GM19395 (cell line): ENCODE measurements around the gene LPP.
"Not testable (repeated sequence)": the region's sequence is repeated elsewhere in the genome, so short reads cannot be mapped to it uniquely, and the experiment has no call there.

ENCODE experiments used
- ATAC-seq: cut with Tn5 transposase; IDR thresholded peaks from one replicate; pipeline ENCODE4 v1.9.1; 2021; ENCODE audit warnings: mild to moderate bottlenecking, moderate library complexity; ENCODE audit not compliant: unreplicated experiment

LPP gene

DNA sequence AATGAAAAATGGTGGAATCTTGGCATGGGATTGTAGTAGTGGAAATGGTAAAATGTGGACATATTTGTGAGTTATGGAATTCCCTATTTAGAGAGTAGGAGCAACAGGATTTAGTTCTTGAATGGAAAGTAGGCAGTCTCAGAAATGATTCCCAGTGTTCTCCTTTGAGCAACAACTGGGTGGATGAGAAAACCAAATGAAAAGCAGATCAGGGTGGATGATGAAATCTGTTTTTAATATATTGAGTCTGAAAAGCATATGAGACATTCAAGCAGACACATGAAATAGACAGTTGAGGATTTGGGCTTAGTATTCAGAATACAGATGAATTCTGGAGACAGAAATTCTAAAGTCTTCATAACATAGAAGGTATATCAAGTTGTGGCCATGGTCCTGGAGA is 451.3 kb downstream of the LPP start:
- no peak for ATAC-seq

DNA sequence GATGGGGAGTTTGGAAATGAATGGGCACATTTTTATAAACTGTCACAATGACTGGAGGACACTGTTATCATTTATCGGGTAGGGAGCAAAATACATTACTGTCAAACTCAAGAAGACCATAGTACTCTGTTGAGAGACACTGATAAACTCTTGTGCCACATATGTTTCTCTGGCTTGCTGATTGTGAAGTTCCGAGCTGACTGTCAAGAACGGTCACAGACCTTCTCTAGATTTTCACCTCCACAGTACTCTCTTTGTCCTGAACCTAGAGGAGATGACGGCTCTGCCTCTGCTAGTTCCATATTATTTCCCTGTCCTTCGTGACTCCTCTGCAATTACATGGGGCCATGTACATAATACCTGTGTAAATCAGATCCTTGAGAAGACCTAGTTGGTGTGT is 451.9 kb downstream of the LPP start:
- no peak for ATAC-seq

DNA sequence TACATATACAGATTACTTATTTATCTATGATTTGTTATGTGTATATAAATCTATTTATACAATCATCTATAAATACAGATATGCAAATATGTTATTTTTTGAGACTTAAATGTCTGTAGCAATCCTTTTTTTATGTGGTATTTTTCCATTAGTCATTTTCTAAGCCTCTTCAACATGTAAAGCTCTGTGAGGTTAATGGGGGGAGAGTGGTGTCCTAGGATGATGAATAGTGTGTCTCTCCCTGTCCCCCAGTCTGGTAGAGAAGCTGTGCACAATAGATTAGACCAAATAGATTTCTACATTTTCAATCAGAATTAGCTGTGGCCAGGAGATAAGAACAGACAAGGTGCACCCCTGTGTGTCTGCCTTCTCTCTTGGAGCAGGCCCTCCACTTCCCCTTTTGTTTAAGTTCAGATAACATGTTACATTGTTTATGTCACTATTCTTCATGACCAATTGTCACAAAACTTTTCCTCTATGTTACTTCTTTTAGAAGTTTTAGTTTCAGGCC is 453.9 kb downstream of the LPP start:
- ATAC-seq, result no peak

DNA sequence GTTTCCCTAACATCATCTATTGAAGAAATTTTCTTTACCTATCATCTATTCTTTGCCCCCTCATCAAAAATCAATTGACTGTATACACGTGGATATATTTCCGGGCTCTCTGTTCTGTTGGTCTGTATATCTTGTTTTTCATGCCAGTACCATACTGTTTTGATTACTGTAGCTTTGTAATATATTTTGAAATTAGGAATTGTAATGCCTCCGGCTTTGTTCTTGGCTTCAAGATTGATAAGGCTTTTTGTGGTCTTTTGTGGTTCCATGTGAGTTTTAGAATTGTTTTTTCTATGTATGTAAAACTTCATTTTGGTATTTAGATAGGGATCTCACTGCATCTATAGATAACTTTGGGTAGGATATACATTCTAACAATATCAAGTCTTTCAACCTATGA is 454.4 kb downstream of the LPP start:
- ATAC-seq, result no peak

DNA sequence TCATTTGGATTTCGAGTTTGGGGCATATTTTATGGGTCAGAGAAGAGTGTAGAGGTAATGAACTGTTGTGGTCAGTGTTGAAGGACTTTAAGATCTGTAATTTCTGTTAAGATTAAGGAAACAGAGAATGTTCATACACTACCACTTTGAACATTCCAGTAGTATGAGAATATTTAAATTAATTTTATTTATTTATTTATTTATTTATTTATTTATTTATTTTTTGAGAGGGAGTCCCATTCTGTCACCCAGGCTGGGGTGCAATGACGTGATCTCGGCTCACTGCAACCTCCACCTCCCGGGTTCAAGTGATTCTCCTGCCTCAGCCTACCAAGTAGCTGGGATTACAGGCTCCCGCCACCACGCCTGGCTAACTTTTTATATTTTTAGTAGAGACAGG is 459.8 kb downstream of the LPP start:
- ATAC-seq, result not testable (repeated sequence)

DNA sequence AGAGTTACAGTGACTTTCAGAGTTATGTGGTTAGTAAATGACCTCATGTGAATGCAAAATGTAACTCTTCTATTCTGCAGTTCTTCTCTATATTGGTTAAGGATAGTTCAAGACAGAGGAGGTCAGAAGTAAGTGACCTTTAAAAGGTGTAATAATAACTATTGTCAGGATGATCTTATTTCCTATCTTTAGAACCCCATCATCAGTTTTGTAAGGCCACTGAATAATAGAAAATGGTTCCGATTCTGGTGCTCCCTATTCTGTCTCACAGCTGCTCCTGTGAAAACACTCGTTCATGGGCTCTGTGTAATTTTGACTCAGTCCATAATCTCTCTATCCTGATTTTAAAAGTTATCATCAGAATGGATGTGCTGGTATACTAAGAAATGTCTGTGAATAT is 463.3 kb downstream of the LPP start:
- ATAC-seq, result no peak

DNA sequence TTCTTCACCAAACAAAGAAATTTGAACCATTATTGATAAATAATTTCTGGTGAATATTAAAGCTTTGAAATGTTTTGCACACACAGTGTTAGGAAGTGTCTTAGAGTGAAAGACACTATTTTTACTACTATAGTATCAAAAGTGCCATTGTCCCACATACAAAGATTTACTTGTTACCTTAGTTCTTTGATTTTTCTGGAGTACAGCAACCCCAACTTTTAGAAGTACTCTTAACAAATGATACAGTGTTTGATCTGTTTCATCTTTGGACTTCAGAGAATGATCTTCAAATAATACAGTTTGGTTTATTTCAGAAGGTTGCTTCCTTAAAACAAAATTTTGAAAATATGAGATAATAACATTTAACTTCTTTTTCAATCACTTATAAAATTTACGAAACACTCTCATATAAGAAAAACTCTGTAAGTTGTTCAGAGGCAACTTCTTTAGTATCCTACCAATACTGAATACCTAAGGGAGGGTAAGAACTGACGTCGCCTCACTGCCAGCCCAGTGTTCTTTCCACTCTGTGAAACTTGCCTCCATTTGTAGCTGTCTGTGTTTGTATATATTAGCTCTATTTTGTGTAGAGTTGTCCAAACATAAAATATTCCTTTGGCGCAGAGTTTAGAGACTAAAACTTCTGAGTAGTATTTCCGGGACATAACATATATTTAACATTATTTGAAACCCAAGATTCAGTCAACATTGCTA is 464.2 kb downstream of the LPP start:
- no peak for ATAC-seq

DNA sequence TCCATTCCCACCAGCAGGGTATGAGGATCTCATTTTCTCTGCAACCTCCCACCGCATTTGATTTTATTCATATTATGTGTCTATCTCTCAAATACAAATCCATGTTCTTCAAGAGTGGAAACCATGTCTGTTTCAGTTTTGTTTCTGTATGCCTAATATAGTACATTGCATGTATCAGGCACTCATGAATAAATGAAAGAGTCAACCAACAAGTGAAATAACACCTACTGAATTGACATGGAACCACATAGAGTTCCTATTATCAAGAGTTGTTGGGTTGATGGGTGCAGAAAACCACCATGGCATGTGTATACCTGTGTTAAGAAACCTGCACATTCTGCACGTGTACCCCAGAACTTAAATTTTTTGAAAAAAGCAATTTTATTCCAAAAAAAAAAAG is 466.8 kb downstream of the LPP start:
- no peak for ATAC-seq

DNA sequence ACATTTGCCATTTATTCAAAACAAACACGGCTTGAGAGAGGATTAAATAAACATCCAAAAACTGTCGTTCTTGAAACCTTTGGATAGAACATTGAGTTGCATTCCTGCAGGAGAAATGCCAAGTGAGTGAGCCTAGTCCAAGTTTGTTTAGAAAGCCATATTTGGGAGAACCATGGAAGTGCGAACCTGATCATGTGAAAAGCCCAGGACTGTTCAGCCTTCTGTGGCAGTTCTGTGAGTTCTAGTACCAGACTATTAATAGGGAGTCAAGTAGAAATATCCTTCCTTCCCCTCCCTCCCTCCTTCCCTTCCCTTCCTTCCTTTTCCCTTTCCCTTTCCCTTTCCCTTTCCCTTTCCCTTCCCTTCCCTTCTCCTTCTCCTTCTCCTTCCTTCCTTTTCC is 470.4 kb downstream of the LPP start:
- ATAC-seq, result no peak

DNA sequence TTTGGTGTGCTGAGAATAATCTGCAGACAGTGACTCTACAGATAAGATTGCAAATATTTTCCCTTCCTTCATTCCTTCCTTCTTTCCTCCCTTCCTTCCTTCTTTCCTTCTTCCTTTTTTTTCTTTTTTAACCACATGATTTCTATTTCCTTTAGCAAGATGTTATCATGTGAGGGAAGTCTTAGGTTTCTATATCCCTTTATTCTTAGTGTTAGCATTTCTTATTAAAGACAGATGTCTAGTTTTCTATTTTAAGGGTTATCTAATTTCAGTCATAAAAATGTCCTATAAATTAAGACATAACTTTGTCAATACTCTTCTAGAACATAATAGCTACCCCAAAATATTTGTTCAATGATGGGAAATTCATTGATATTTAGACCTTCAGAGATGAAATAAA is 470.9 kb downstream of the LPP start:
- no peak for ATAC-seq

DNA sequence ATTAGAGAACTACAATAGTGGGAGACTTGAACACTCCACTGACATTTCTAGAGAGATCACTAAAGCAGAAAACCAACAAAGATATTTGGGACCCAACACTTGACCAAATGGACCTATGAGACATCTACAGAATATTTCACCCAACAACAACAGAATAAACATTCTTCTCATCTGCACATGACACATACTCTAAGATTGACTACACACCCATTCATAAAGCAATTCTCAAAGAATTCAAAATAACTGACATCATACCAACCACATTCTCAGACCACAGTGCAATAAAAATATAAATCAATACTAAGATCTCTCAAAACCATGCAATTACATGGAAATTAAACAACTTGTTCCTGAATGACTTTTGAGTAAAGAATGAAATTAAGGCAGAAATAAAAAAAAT is 473.7 kb downstream of the LPP start:
- no peak for ATAC-seq

DNA sequence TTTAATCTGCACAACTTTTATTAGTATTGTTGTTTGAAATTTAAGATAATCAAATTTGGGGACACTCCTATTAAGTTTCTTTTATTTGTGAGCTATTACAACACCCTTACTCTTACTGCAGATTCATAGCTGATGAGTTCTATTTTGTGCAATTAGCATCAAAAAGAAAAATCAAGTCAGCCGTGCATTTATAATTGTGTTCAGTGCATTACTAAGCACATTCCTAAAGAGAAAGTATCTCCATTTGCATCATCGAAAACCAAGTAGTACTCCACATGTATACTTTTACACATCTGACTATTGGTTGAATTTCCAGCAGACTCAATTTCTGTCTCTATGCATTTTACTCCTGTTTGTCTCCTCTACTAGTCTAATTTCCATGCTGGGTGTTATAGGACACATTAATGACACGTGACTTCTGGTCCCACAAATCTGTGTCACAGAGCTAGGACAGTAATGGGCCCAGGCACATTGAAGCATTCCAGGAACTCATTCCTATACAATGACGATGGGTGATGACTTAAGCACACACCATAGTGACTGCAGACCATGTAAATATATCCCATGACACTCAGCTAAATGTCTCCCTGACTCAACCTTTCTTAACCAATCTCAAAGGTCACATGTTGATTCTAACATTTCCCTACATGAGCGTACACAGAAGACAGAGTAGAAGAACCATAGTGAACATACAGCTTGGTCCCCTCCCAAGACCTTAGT is 477.5 kb downstream of the LPP start:
- no peak for ATAC-seq

DNA sequence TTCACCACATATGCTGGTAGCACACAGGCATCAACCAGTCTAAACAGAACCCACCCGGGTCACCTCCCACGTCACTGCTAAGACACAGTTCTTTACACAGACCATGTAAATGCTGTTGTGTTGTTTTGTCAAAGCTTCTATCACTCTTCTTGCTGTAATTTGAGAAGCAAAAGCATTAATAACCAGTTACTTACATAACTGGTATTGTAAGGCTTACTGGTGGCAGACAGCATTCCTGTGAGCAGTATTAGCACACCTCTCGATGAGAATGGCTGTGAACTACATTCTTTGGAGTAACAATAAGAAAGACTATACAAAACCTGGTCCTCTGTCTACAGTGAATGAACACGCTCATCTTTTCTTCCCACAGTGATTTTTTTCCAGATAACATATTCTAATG is 479.2 kb downstream of the LPP start:
- no peak for ATAC-seq

DNA sequence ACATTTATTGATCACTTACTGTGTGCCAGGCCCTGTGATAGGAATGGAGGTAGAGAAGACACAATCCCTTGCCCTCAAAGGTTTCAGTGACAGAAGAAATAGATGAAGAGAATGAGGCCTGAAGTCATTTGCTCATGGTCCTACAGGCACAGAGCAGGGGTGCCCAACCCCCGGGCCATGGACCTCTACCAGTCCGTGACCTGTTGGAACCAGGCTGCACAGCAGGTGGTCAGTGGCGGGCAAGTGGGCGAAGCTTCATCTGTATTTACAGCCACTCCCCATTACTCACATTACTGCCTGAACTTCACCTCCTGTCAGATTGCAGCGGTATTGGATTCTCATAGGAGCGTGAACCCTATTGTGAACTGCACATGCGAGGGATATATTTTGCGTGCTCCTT is 480.3 kb downstream of the LPP start:
- no peak for ATAC-seq

DNA sequence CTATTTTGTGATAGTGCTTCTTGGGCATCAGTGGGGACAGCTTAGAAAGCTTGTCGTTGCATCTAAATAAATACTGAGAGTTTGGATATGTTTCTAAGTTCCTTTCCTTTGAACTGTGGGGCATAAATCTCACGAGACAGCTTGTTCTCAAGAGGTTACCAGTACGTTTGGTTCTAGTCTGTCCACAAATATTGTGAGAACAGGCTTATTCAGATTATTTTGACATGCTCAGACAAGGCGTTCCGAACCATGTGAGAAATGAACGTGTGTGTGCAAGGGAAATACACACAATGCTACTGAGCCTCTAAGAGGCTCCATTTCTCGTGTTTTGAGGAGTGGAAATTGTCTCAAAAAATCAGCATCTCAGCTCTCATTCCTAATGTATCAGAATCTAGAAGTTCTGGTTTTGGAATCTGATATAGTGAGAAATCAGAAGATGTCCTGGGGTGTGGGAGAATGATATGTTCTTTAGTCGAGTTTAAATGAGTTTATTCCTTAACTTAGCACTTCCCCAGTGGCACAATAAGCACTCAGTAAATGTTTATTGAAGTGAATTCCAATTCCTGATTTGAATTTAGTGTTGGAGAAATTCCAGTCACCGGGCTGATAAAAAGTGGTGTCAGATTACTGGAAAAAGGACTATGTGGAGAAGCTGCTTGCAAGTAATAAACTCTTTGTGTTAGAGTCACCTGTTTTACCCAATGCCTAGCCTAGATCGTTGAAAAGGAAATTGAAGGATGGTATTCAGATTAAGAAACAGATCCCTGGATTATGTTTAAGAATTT is 481.5 kb downstream of the LPP start:
- ATAC-seq, result no peak

DNA sequence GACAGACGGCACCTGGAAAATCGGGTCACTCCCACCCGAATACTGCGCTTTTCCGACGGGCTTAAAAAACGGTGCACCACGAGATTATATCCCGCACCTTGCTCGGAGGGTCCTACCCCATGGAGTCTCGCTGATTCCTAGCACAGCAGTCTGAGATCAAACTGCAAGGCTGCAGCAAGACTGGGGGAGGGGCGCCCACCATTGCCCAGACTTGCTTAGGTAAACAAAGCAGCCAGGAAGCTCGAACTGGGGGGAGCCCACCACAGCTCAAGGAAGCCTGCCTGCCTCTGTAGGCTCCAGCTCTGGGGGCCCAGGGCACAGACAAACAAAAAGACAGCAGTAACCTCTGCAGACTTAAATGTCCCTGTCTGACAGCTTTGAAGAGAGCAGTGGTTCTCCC is 482.3 kb downstream of the LPP start:
- ATAC-seq, result not testable (repeated sequence)

DNA sequence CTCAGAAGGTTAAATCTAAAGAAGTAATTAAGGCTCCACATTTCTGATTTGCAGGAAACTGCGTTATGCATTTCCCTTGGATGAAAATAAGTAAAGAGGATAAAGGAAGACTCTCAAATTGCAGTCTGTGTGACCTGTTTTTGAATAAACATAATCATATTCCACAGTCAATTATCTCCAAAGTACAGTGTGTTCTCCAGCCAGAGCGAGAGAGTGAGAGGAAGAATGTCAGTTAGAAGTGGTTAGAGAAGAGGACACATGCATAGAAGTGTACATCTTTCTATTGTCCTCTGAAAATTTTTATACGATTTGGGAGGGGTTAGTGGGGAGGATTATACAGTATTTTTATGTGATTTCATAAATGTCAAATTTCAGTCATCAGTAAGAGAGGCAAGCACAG is 487.1 kb downstream of the LPP start:
- ATAC-seq, result no peak

DNA sequence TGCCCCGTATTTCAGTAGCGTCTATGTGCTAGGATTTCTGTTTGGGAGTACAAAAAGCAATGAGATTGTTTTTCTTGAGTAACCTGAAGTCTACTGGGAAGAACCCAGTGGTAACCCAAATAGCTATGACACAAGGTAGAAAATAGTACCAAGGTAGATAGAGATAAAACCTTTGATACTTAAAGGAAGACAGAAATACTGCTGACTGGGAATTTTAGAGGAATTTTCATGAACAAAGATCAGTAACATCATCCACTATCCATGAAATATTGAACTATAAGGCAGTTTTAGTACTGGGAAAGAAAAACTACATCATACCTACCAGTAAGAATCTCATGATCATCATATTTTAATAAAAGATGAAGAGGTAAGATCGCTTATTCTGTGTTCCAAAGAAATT is 489.8 kb downstream of the LPP start:
- ATAC-seq, result no peak

DNA sequence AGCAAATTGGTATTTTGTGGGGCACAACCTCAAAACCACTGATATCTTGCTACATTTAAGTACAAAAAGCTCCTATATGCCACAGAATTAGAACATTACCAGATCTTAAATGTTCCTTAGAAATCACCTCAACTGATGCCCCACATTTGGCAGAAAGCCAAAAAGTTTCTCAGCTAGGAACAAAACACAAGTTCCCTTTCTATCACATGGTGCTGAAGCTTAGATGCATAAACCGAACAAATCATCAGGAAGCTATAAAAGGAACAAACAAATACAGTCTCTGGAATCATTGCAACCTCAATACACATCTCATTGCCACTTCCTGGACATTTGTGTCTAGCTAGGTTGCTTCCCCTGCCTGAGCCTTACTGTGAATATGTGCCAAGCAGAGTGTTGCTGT is 492.6 kb downstream of the LPP start:
- ATAC-seq, result no peak

DNA sequence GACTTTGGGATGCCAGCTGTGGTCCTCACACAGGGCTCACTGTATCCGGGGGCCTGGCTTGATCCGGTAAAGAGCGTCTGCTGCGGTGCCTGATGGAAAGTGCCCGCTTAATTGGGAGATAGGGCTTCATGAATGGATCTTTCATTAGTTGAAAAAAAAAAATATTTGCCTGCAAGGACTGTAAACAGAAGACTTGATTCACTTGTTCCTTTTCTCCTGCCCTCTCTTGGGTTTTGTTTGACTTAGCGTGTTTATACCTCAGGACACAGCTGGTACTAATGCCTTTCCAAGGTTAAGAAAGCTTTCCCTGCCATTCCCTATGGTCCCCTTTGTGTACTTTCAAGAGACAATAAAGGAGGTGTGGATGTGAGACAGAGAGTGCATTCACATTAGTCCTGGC is 493.3 kb downstream of the LPP start:
- ATAC-seq, result no peak

DNA sequence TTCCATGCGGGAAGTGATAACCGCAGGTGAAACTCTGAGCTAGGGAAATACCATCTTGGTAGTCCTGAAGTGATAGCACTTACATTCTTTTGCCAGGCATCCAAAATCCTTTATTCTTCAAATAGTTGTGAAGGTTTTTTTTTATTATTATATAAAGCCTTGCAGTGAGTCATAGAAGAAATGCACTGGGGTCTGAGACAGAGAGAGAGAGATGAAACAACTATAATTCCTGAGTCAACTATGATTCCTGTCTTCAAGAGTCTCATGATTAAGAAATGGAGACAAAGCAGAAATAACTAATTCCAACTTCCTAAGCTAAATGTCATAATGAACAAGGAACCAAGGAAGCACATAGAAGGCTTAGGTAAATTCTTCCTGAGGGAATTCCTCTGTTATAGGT is 495.6 kb downstream of the LPP start:
- ATAC-seq, result no peak
